Trophoblast cell (in vitro differentiated cells and primary cell): Measurements from ENCODE around the gene NPL.
A peak's percentile ranks its signal among the peaks of the same experiment; 100 is the strongest.

ENCODE experiments used
- DNase-seq, 2 donors: peaks; one replicate each; pipeline ENCODE4 v3.0.0-alpha.2; 2016
- H2AFZ ChIP-seq: 2 replicates; pipeline ENCODE4 v1.6.1; 2013; ENCODE audit warnings: low read length, moderate library complexity, mild to moderate bottlenecking; ENCODE audit not compliant: insufficient read depth, poor library complexity
- H2AK5ac ChIP-seq: 2 replicates; pipeline ENCODE4 v1.6.1; 2013; ENCODE audit warnings: mild to moderate bottlenecking, low read length
- H2BK120ac ChIP-seq: 2 replicates; pipeline ENCODE4 v1.6.1; 2013; ENCODE audit warnings: low read length, mild to moderate bottlenecking, moderate library complexity; ENCODE audit not compliant: insufficient read depth, poor library complexity
- H2BK12ac ChIP-seq: 2 replicates; pipeline ENCODE4 v1.6.1; 2013; ENCODE audit warnings: mild to moderate bottlenecking, low read length, moderate library complexity
- H2BK5ac ChIP-seq: 2 replicates; pipeline ENCODE4 v1.6.1; 2013; ENCODE audit warnings: low read length, low read depth, moderate library complexity, mild to moderate bottlenecking; ENCODE audit not compliant: poor library complexity
- H3K14ac ChIP-seq: 2 replicates; pipeline ENCODE4 v1.6.1; 2013; ENCODE audit warnings: mild to moderate bottlenecking, low read length
- H3K18ac ChIP-seq: 2 replicates; pipeline ENCODE4 v1.6.1; 2013; ENCODE audit warnings: mild to moderate bottlenecking, low read length
- H3K23ac ChIP-seq: 2 replicates; pipeline ENCODE4 v1.6.1; 2013; ENCODE audit warnings: low read length
- H3K27ac ChIP-seq: 2 replicates; pipeline ENCODE4 v1.5.1; 2013; ENCODE audit warnings: low read depth, mild to moderate bottlenecking, inconsistent platforms, low read length, moderate library complexity
- H3K27me3 ChIP-seq: 2 replicates; pipeline ENCODE4 v1.6.1; 2013; ENCODE audit warnings: inconsistent platforms, mild to moderate bottlenecking, low read length, moderate library complexity; ENCODE audit not compliant: insufficient read depth
- H3K36me3 ChIP-seq, 2 experiments: 1 replicate in 1 of 2; 2 replicates in 1 of 2; pipeline ENCODE4 v1.6.1; 2013; ENCODE audit warnings: low read length in 2 of 2, mild to moderate bottlenecking in 2 of 2, moderate library complexity in 1 of 2; ENCODE audit not compliant: insufficient read depth in 2 of 2, control insufficient read depth in 1 of 2
- H3K4ac ChIP-seq: 2 replicates; pipeline ENCODE4 v1.6.1; 2013; ENCODE audit warnings: low read depth, mild to moderate bottlenecking, low read length, moderate library complexity
- H3K4me1 ChIP-seq, 2 experiments: 1 replicate in 1 of 2; 2 replicates in 1 of 2; pipeline ENCODE4 v1.6.1; 2013; ENCODE audit warnings: low read length in 2 of 2, mild to moderate bottlenecking in 2 of 2, moderate library complexity in 1 of 2; ENCODE audit not compliant: insufficient read depth in 2 of 2, control insufficient read depth in 1 of 2
- H3K4me2 ChIP-seq: 2 replicates; pipeline ENCODE4 v1.6.1; 2013; ENCODE audit warnings: inconsistent platforms, mild to moderate bottlenecking, low read length, moderate library complexity
- H3K4me3 ChIP-seq: 2 replicates; pipeline ENCODE4 v1.5.1; 2013; ENCODE audit warnings: mild to moderate bottlenecking, low read depth, low read length, inconsistent platforms
- H3K79me1 ChIP-seq: one replicate; pipeline ENCODE4 v1.6.1; 2013; ENCODE audit warnings: low read length
- H3K79me2 ChIP-seq: 2 replicates; pipeline ENCODE4 v1.6.1; 2013; ENCODE audit warnings: low read length, mild to moderate bottlenecking; ENCODE audit not compliant: control insufficient read depth, insufficient read depth, poor library complexity
- H3K9ac ChIP-seq: 2 replicates; pipeline ENCODE4 v1.6.1; 2013; ENCODE audit warnings: mild to moderate bottlenecking, low read length
- H3K9me3 ChIP-seq: 2 replicates; pipeline ENCODE4 v1.6.1; 2013; ENCODE audit warnings: low read depth, mild to moderate bottlenecking, control low read depth, inconsistent platforms, low read length; ENCODE audit not compliant: insufficient read depth
- H4K12ac ChIP-seq: 2 replicates; pipeline ENCODE4 v1.6.1; 2013; ENCODE audit warnings: low read depth, mild to moderate bottlenecking, low read length, moderate library complexity
- H4K8ac ChIP-seq: 2 replicates; pipeline ENCODE4 v1.6.1; 2013; ENCODE audit warnings: low read depth, mild to moderate bottlenecking, low read length, moderate library complexity
- H4K91ac ChIP-seq: one replicate; pipeline ENCODE4 v1.6.1; 2013; ENCODE audit warnings: low read depth, mild to moderate bottlenecking, low read length, moderate library complexity
- WGBS: extraction: QIAGEN DNeasy Blood & Tissue Kit; methylation state at CpG from one replicate; pipeline ENCODE4 v1.1.7; 2013; ENCODE audit warnings: missing lambda C conversion rate; ENCODE audit not compliant: insufficient read length, insufficient coverage; ENCODE audit errors: extremely low coverage; 5-methylcytosine and 5-hydroxymethylcytosine counted together

NPL gene

DNA sequence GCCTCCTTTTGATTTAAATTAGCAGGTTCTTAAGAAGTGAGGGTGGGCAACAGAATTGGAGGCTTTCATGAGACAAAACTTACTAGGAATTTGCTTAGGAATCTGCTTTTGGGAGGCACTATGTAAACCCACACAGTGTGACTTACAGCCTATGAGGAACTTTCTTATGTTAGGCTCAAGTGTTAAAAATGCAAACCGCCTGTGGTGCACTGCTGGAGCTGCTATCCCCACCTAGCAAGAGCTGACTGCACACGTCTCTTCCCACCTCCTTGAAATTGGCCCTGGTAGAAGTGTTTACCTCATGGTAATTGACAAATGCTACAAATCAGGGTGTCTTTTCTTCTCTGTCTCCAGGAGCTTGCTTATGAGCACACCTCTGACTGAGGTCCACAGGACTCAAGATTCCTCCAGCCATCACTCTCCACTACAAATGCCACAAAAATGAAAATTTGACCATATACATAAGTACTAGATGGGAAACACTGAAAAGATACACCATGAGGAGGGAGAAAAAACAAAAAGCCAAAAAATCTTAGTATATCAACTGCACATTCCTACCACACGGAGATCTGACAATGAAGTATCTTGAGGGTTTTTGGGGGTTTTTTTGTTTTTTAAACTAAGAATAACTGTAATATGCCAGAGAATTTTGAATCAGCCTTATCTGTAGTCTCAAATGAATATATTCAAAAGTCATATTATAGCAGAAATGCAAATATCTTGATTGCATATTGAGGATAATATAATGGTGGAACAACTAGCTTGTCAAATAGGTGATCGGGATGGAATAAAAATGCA, 18.2 kb upstream of the NPL start:
- Histone ChIP-seq H3K79me1 (no peaks in the 10 kb centered on the region), H4K8ac (no peak overlapping the region), H2AK5ac (no peak overlapping the region), H3K4ac (no peak overlapping the region), H3K9me3 (no peaks in the 10 kb centered on the region), H3K9ac (no peak overlapping the region), H3K23ac (no peak overlapping the region), H3K27ac (no peak overlapping the region), H3K4me2 (no peak overlapping the region), H2BK5ac (no peak overlapping the region), H2AFZ (no peak overlapping the region), H3K4me3 (no peak overlapping the region), H2BK12ac (no peak overlapping the region), H3K4me1 (no peaks in the 10 kb centered on the region), H3K36me3 (no peaks in the 10 kb centered on the region), H4K91ac (no peak overlapping the region), H3K27me3 (no peaks in the 10 kb centered on the region), H2BK120ac (no peak overlapping the region), H3K79me2 (no peaks in the 10 kb centered on the region), H4K12ac (no peak overlapping the region), H3K14ac (no peak overlapping the region), H3K18ac (no peak overlapping the region)
- peak in 1 of 2 donors; percentile 28 for DNase-seq
- WGBS = no CpG with 5 or more reads among the region's 4 CpGs

GRCh38 chr1:182777386-182777785, 12.2 kb upstream of the NPL start:
- H2BK12ac ChIP-seq = no peak overlapping the region
- H2BK120ac ChIP-seq = no peak overlapping the region
- no peak overlapping the region for H4K91ac ChIP-seq
- H3K9me3 ChIP-seq = no peaks in the 10 kb centered on the region
- no peak overlapping the region for H3K9ac ChIP-seq
- H3K79me2 ChIP-seq = no peaks in the 10 kb centered on the region
- H4K8ac ChIP-seq = no peak overlapping the region
- no peak overlapping the region for H3K23ac ChIP-seq
- H2AK5ac ChIP-seq = no peak overlapping the region
- H3K18ac ChIP-seq = no peak overlapping the region
- no peak for DNase-seq
- no peak overlapping the region for H2BK5ac ChIP-seq
- H3K27ac ChIP-seq = no peak overlapping the region
- no peak overlapping the region for H3K4me2 ChIP-seq
- no peak overlapping the region for H3K4me3 ChIP-seq
- no peak overlapping the region for H4K12ac ChIP-seq
- H3K4ac ChIP-seq = no peak overlapping the region
- H3K4me1 ChIP-seq = peaks cover 3 to 6% of the 10 kb centered on the region in 2 experiments
- no peak overlapping the region for H2AFZ ChIP-seq
- H3K36me3 ChIP-seq = no peaks in the 10 kb centered on the region
- H3K27me3 ChIP-seq = no peaks in the 10 kb centered on the region
- no peak overlapping the region for H3K14ac ChIP-seq
- H3K79me1 ChIP-seq = no peaks in the 10 kb centered on the region

- no CpG with 5 or more reads among the region's 2 CpGs for WGBS
- peaks cover 2% of the 10 kb centered on the region for H3K27me3 ChIP-seq
These were observed 10.7 kb upstream of the NPL start for GRCh38 chr1:182778862-182779261.

DNA sequence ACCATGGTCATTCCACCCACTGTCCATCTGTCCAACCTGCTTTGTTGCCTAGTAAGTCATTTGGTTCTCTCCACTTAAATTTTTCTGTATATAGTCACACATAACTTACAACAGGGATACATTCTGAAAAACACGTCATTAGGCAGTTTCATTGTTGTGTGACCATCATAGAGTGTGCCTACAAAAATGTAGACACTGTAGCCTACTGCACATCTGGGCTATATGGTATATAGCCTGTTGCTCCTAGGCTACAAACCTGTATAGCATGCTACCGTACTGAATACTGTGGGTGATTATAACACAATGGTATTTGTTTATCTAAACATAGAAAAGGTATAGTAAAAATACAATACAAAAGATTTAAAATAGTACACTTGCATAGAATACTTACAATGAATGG, 10.0 kb upstream of the NPL start:
- Histone ChIP-seq H2AK5ac (no peak overlapping the region), H3K9ac (no peak overlapping the region), H2BK5ac (no peak overlapping the region), H3K4ac (no peak overlapping the region), H3K9me3 (no peaks in the 10 kb centered on the region), H3K4me2 (no peak overlapping the region), H3K23ac (no peak overlapping the region), H4K8ac (no peak overlapping the region), H3K79me2 (no peaks in the 10 kb centered on the region), H3K4me3 (no peak overlapping the region), H4K91ac (no peak overlapping the region), H3K4me1 (peaks cover 3 to 8% of the 10 kb centered on the region in 2 experiments), H4K12ac (no peak overlapping the region), H3K79me1 (peaks cover 2% of the 10 kb centered on the region), H3K14ac (no peak overlapping the region), H3K18ac (no peak overlapping the region), H2BK120ac (no peak overlapping the region), H2AFZ (no peak overlapping the region), H3K27me3 (peaks cover 2% of the 10 kb centered on the region), H2BK12ac (no peak overlapping the region), H3K36me3 (no peaks in the 10 kb centered on the region), H3K27ac (no peak overlapping the region)
- no CpG with 5 or more reads among the region's 2 CpGs for WGBS
- DNase-seq = peak; percentile 58 to 90

More at GRCh38 chr1:182778862-182779261, 10.7 kb upstream of the NPL start:
- no peak for DNase-seq
- Histone ChIP-seq H3K36me3 (no peaks in the 10 kb centered on the region), H2BK12ac (no peak overlapping the region), H3K9me3 (no peaks in the 10 kb centered on the region), H3K4ac (no peak overlapping the region), H3K23ac (no peak overlapping the region), H3K4me1 (peaks cover 3 to 8% of the 10 kb centered on the region in 2 experiments), H2BK5ac (no peak overlapping the region), H2BK120ac (no peak overlapping the region), H3K79me1 (peaks cover 2% of the 10 kb centered on the region), H4K12ac (no peak overlapping the region), H3K79me2 (no peaks in the 10 kb centered on the region), H3K27ac (no peak overlapping the region), H3K4me2 (no peak overlapping the region), H3K18ac (no peak overlapping the region), H2AK5ac (no peak overlapping the region), H2AFZ (no peak overlapping the region), H4K91ac (no peak overlapping the region), H3K4me3 (no peak overlapping the region), H3K9ac (no peak overlapping the region), H4K8ac (no peak overlapping the region), H3K14ac (no peak overlapping the region)
